H9 (cell line): ENCODE results near the gene MACROD1. TPM values are rescaled to one million over a fixed set of nuclear protein-coding genes. Genes with fewer than 3 reads are reported as not detected.

Source experiments
- DNase-seq: peaks from one replicate; pipeline ENCODE4 v3.0.0-alpha.2; 2017
- H2AFZ ChIP-seq: one replicate; pipeline ENCODE4 v1.6.1; 2013; ENCODE audit warnings: mild to moderate bottlenecking, low read length, control low read depth, moderate library complexity
- H2AK5ac ChIP-seq: 2 replicates; pipeline ENCODE4 v1.6.1; 2013; ENCODE audit warnings: low read length, control low read depth, mixed read lengths; ENCODE audit not compliant: insufficient read length
- H2BK120ac ChIP-seq: one replicate; pipeline ENCODE4 v1.6.1; 2013; ENCODE audit warnings: low read depth, mild to moderate bottlenecking, low read length, control low read depth, inconsistent platforms; ENCODE audit not compliant: poor library complexity, severe bottlenecking
- H2BK12ac ChIP-seq: 2 replicates; pipeline ENCODE4 v1.6.1; 2013; ENCODE audit warnings: low read length, control low read depth, mixed read lengths, low read depth; ENCODE audit not compliant: insufficient read length
- H2BK15ac ChIP-seq: 2 replicates; pipeline ENCODE4 v1.6.1; 2013; ENCODE audit warnings: low read depth, low read length, control low read depth
- H2BK20ac ChIP-seq: one replicate; pipeline ENCODE4 v1.6.1; 2013; ENCODE audit warnings: low read depth, mild to moderate bottlenecking, low read length, control low read depth, inconsistent platforms; ENCODE audit not compliant: poor library complexity, severe bottlenecking
- H2BK5ac ChIP-seq: 2 replicates; pipeline ENCODE4 v1.6.1; 2013; ENCODE audit warnings: low read length, control low read depth, mixed read lengths; ENCODE audit not compliant: insufficient read length
- H3K14ac ChIP-seq: 2 replicates; pipeline ENCODE4 v1.6.1; 2013; ENCODE audit warnings: low read length, control low read depth; ENCODE audit not compliant: insufficient read depth
- H3K18ac ChIP-seq: 2 replicates; pipeline ENCODE4 v1.6.1; 2013; ENCODE audit warnings: low read depth, mild to moderate bottlenecking, mixed read lengths, low read length, control low read depth; ENCODE audit not compliant: insufficient read length
- H3K23ac ChIP-seq: 2 replicates; pipeline ENCODE4 v1.6.1; 2013; ENCODE audit warnings: low read length, control low read depth, mixed read lengths, low read depth; ENCODE audit not compliant: insufficient read length
- H3K23me2 ChIP-seq: 2 replicates; pipeline ENCODE4 v1.6.1; 2013; ENCODE audit warnings: low read depth, mild to moderate bottlenecking, mixed read lengths, low read length, control low read depth; ENCODE audit not compliant: insufficient read length, poor library complexity, severe bottlenecking
- H3K27ac ChIP-seq: 2 replicates; pipeline ENCODE4 v1.5.1; 2013; ENCODE audit warnings: low read length, control low read depth, mixed read lengths, low read depth; ENCODE audit not compliant: insufficient read length
- H3K27me3 ChIP-seq: 2 replicates; pipeline ENCODE4 v1.6.1; 2013; ENCODE audit warnings: low read length, control low read depth, inconsistent platforms; ENCODE audit not compliant: insufficient read depth
- H3K4ac ChIP-seq: 2 replicates; pipeline ENCODE4 v1.6.1; 2013; ENCODE audit warnings: low read depth, mild to moderate bottlenecking, control low read depth, inconsistent platforms, low read length, moderate library complexity
- H3K4me1 ChIP-seq: 2 replicates; pipeline ENCODE4 v1.6.1; 2013; ENCODE audit warnings: low read length, control low read depth, inconsistent platforms; ENCODE audit not compliant: insufficient read depth
- H3K4me2 ChIP-seq: 2 replicates; pipeline ENCODE4 v1.6.1; 2013; ENCODE audit warnings: low read length, control low read depth, mixed read lengths; ENCODE audit not compliant: insufficient read length, insufficient read depth
- H3K56ac ChIP-seq: 2 replicates; pipeline ENCODE4 v1.6.1; 2013; ENCODE audit warnings: low read depth, mild to moderate bottlenecking, mixed read lengths, low read length, control low read depth; ENCODE audit not compliant: insufficient read length
- H3K79me1 ChIP-seq: 2 replicates; pipeline ENCODE4 v1.6.1; 2013; ENCODE audit warnings: low read depth, mild to moderate bottlenecking, moderate library complexity, low read length, control low read depth, inconsistent platforms; ENCODE audit not compliant: insufficient read depth, poor library complexity, severe bottlenecking
- H3K79me2 ChIP-seq: 2 replicates; pipeline ENCODE4 v1.6.1; 2013; ENCODE audit warnings: low read length, control low read depth, inconsistent platforms; ENCODE audit not compliant: insufficient read depth
- H3K9ac ChIP-seq: 2 replicates; pipeline ENCODE4 v1.6.1; 2013; ENCODE audit warnings: low read length, control low read depth, mixed read lengths; ENCODE audit not compliant: insufficient read length; ENCODE audit errors: extremely low read depth
- H3K9me3 ChIP-seq: one replicate; pipeline ENCODE4 v1.6.1; 2013; ENCODE audit warnings: low read depth, low read length, inconsistent platforms; ENCODE audit not compliant: control insufficient read depth
- H3T11ph ChIP-seq: one replicate; pipeline ENCODE4 v1.6.1; 2013; ENCODE audit warnings: mild to moderate bottlenecking, low read length, control low read depth, inconsistent platforms
- H4K20me1 ChIP-seq: one replicate; pipeline ENCODE4 v1.6.1; 2013; ENCODE audit not compliant: control insufficient read depth, insufficient read length, insufficient read depth
- H4K5ac ChIP-seq: 2 replicates; pipeline ENCODE4 v1.6.1; 2013; ENCODE audit warnings: low read depth, mild to moderate bottlenecking, mixed read lengths, low read length, control low read depth; ENCODE audit not compliant: insufficient read length
- H4K8ac ChIP-seq: replicated peaks from 2 replicates; pipeline ENCODE4 v1.6.1; 2013; ENCODE audit warnings: low read length, control low read depth, mixed read lengths, low read depth; ENCODE audit not compliant: insufficient read length
- H4K91ac ChIP-seq: 2 replicates; pipeline ENCODE4 v1.6.1; 2013; ENCODE audit warnings: low read depth, mild to moderate bottlenecking, moderate library complexity, mixed read lengths, low read length, control low read depth; ENCODE audit not compliant: insufficient read length
- H3K27ac Mint-ChIP-seq, 3 experiments: 2 replicates in 2 of 3; 3 replicates in 1 of 3; pipeline ENCODE4 v1.8.0; 2020 to 2021; ENCODE audit warnings: mixed read lengths in 3 of 3, mild to moderate bottlenecking in 1 of 3, moderate library complexity in 1 of 3
- H3K27me3 Mint-ChIP-seq: 2 replicates; pipeline ENCODE4 v1.8.0; 2021; ENCODE audit warnings: low read depth, mild to moderate bottlenecking, moderate library complexity, mixed read lengths
- H3K36me3 Mint-ChIP-seq, 3 experiments: 2 replicates in 2 of 3; 3 replicates in 1 of 3; pipeline ENCODE4 v1.8.0; 2020 to 2021; ENCODE audit warnings: low read depth in 3 of 3, mixed read lengths in 3 of 3; ENCODE audit not compliant: insufficient read depth in 1 of 3
- H3K4me1 Mint-ChIP-seq, 2 experiments: 2 replicates each; pipeline ENCODE4 v1.8.0; 2020; ENCODE audit warnings: mixed read lengths in 2 of 2
- H3K4me3 Mint-ChIP-seq, 2 experiments: 2 replicates in 1 of 2; 3 replicates in 1 of 2; pipeline ENCODE4 v1.8.0; 2020 to 2021; ENCODE audit warnings: mild to moderate bottlenecking in 2 of 2, mixed read lengths in 2 of 2, moderate library complexity in 1 of 2
- H3K9me3 Mint-ChIP-seq, 2 experiments: 2 replicates in 1 of 2; 3 replicates in 1 of 2; pipeline ENCODE4 v1.8.0; 2020; ENCODE audit warnings: mild to moderate bottlenecking in 2 of 2, mixed read lengths in 2 of 2, moderate library complexity in 1 of 2
- WGBS: extraction: QIAGEN DNeasy Blood & Tissue Kit; methylation state at CpG from one replicate; pipeline ENCODE4 v1.1.7; 2013; ENCODE audit warnings: missing lambda C conversion rate, low lambda C conversion rate, mixed read lengths; ENCODE audit not compliant: insufficient read length; ENCODE audit errors: extremely low coverage; 5-methylcytosine and 5-hydroxymethylcytosine counted together
- total RNA-seq: library from RNA; stranded (reverse); gene quantifications from 2 replicates; pipeline ENCODE4 v1.2.1, GENCODE V29; 2021
- TF ChIP-seq, protein P1 (sequence below): fragments of 200-600 bp; sonication (generic); conservative IDR thresholded peaks from 3 replicates; pipeline ENCODE4 v1.8.0; 2021; ENCODE audit warnings: antibody characterized with exemption, mild to moderate bottlenecking

The MACROD1 gene
- total RNA-seq, 1 experiment from 2014 or later, result 21.2 TPM

DNA sequence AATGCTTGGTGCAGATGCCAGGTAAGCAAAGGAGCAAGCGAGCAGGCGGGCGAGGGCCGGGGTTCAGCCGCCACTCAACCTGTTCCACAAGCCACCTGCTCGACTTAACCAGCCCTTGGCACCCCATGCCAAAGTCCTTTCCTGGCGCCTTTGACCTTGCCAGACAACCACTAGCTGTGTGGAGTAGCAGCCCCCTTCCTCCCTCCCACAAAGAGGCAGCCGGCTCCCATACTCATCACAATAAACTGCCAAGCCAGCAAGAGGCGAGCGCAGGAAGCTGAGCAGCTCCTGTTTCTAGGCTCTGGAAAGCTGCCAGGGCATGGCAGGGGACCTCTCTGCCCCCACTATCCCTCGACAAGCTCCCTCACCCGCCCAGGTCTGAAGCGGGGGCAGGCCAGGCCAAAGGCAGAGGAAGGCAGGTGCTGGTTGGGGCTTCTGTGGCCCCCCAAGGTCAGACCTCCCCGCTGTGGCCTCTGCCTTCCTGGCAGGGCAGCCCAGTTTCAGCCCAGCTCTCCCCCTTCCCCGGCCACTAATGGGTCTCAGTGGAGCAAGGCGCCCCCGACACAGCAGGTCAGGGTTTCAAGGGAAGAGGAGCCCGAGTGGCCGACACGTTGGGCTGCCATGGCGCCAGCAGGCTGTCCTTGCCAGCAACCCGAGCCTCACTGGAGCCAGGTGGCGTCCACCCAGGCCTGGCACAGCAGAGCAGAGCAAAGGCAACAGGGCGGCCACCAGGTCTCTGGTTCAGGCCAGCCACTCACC lies 15.3 kb downstream of the MACROD1 start:
- Histone ChIP-seq H3K4me1 (peaks cover 2% of the 10 kb centered on the region), H3K9me3 (no peaks in the 10 kb centered on the region), H3T11ph (no peak overlapping the region), H3K27me3 (no peaks in the 10 kb centered on the region), H4K5ac (no peak overlapping the region), H3K56ac (no peak overlapping the region), H4K20me1 (peaks cover 2% of the 10 kb centered on the region), H3K18ac (no peak overlapping the region), H2BK120ac (no peak overlapping the region), H2BK12ac (no peak overlapping the region), H3K4ac (no peak overlapping the region), H3K27ac (no peak overlapping the region), H3K9ac (no peak overlapping the region), H3K14ac (no peak overlapping the region; the same call in 1 of the 2 replicates), H2AFZ (no peak overlapping the region), H3K23me2 (no peaks in the 10 kb centered on the region), H4K8ac (no peak overlapping the region), H2BK15ac (no peak overlapping the region), H2BK20ac (no peak overlapping the region), H3K79me2 (no peaks in the 10 kb centered on the region), H3K23ac (no peak overlapping the region), H4K91ac (no peak overlapping the region), H2AK5ac (no peak overlapping the region), H3K4me2 (no peak overlapping the region), H3K79me1 (no peaks in the 10 kb centered on the region), H2BK5ac (no peak overlapping the region)
- DNase-seq, result no peak
- H3K27ac Mint-ChIP-seq, result no peak overlapping the region
- no peaks in the 10 kb centered on the region for H3K9me3 Mint-ChIP-seq
- H3K4me3 Mint-ChIP-seq, result no peak overlapping the region
- H3K27me3 Mint-ChIP-seq, result peaks cover 2% of the 10 kb centered on the region; the same call in 1 of the 2 replicates
- H3K4me1 Mint-ChIP-seq, result peaks cover 19 to 27% of the 10 kb centered on the region in 2 experiments
- no peaks in the 10 kb centered on the region for H3K36me3 Mint-ChIP-seq
- WGBS, result no CpG with 5 or more reads among the region's 24 CpGs
- TF ChIP-seq, protein P1, sequence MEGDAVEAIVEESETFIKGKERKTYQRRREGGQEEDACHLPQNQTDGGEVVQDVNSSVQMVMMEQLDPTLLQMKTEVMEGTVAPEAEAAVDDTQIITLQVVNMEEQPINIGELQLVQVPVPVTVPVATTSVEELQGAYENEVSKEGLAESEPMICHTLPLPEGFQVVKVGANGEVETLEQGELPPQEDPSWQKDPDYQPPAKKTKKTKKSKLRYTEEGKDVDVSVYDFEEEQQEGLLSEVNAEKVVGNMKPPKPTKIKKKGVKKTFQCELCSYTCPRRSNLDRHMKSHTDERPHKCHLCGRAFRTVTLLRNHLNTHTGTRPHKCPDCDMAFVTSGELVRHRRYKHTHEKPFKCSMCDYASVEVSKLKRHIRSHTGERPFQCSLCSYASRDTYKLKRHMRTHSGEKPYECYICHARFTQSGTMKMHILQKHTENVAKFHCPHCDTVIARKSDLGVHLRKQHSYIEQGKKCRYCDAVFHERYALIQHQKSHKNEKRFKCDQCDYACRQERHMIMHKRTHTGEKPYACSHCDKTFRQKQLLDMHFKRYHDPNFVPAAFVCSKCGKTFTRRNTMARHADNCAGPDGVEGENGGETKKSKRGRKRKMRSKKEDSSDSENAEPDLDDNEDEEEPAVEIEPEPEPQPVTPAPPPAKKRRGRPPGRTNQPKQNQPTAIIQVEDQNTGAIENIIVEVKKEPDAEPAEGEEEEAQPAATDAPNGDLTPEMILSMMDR, result no peak
